Measurements from ENCODE around the gene PXN. TPM values are rescaled to one million over a fixed set of nuclear protein-coding genes. Genes with fewer than 3 reads are reported as not detected.

PXN gene
- 100 to 1,000 TPM; 213 to 220 TPM for total RNA-seq

GRCh38 chr12:120265473-120266179 lies at the start of gene PXN:
PXN (minus strand) TSS chr12:120265730; CDS start chr12:120265629, 101 bp downstream.

DNA sequence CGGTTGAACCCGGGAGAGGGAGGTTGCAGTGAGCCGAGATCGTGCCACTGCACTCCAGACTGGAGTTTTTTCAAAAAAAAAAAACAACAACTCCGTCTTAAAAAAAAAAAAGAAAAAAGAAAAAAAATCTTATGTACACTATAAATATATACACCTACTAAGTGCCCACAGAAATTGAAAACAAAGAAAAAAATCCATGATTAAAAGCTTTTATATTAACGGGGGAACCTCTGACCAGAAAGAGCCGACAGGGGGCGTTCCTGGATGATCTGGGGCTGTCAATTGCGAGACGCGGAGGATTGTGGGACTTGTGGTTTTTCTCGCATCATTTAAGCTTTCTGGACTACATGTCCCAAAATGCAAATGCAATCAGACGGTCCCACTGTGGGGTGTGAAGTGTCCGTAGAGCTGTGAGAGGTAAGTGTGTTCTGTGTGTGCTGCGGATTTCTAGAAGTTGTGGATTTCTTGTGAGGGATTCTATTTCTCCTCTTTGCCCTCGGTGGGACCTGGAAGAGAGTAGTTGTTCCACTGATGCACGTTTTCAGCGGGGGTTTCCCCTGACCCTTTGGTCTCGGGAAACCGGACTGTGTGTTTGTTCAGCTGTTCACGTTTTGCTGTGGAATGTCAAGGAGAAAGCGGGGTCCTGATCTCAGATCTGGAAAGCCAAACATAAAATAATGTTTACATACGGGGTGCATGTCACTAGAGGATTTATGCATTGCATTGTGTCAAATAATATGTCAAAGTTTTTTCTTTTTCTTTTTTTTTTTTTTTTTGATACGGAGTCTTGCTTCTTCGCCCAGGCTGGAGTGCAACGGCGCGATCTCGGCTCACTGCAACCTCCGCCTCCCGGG lies 36.7 kb upstream of the PXN start, which contains the start of gene SIRT4:
SIRT4 (plus strand) TSS at position 360 of the 854 bp plus-strand sequence. CDS start 1,241 bp downstream, outside the sequence.

DNA sequence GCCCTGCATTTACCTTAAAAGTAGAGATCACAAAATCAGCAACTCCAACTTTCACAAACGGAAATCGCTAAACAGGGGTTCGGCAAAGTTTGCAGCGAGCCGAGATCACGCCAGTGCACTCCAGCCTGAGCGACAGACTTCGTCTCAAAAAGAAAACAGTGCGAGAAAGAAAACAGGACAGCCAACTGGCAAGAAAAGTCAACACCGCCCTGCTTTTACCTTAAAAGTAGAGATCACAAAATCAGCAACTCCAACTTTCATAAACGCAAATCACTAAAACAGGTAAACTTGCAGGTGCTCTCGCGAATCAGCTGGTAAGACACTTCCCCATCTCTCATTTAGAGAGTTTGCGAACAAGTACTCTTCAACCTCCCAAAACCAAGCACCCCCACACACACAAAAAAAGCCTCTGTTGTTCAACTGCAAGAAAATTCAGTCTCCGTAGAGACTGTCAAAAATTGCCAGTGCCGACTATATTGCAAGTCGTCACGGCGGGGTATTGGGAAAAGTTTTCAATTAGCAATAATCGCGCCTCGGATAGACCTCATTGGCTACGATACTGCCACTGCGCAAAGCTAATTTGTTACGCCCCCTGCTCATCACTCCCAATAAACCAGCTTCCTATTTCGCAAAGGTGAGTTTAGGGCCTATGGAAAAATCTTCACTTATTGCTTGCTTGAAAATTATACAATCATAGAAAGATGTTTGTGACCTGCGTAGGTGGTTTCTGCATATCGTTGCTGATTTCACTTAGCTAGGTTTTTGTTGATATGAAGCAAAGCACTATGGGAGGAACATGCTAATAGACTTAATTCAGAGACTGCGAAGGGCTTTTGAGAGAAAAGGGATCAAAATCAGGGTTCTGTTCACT lies 27.4 kb upstream of the PXN start, which contains the start of gene RNU4-1:
RNU4-1 (minus strand) TSS at position 577 of the 871 bp plus-strand sequence.

DNA sequence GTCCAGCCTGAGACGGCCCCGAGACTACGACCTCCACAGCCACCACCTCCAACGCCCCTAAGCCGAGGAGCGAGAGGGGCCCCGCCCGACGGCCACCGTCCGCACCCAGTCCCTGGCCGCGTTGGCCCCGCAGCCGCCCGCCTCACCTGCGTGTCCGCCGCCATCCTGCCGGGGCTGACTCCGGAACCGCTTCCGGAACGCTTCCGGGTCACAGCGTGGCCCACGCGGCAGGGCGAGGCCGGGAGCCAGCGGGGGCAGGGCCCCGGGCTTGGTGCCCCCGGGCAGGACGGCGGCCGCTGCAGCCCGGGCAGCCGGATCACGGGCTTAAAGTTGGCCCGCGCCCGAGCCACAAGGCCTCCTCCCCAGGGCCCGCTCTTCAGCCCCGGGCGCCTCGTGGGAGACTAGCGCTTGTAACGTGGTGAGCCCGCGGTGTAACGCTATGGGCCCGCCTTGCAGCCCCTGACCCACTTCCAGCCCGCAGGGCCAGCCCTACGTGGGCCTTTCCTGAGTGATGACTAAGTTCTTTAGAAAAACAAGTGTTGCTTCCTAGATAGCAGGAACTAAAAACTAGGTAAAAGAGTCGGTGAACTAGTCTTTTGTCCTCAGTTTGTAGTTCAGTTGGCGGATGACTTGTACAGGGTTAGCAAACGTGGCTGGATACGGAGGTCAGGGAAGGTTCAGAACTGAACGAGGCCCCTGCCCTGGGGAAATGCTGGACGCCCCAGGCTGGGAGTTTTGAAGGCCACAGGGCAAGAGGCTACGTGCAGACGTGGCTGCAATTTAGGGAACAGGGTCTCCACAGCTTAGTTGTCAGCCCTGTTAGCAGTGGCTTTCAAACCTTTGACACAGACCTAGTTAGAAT lies 70.8 kb downstream of the PXN start, which contains the start of gene GCN1:
GCN1 (minus strand) TSS at position 182 of the 862 bp plus-strand sequence; CDS start at position 164, 18 bp downstream.

Other genes with a start within 250 kb of the PXN start
- gene RAB35, start 149.0 kb downstream of the PXN start, total RNA-seq: 10 to 100 TPM; 68.7 to 76.7 TPM
- 10 to 100 TPM; 73.6 to 90.8 TPM for gene GCN1, start 71.0 kb downstream of the PXN start, total RNA-seq
- 1,000 to 10,000 TPM; 2,504 to 2,739 TPM for gene RPLP0, start 64.6 kb downstream of the PXN start, total RNA-seq
- 1,000 to 10,000 TPM; 4,740 to 5,284 TPM for gene RNU4-2, start 26.2 kb upstream of the PXN start, total RNA-seq
- gene RNU4-1, start 27.5 kb upstream of the PXN start, total RNA-seq: 1,000 to 10,000 TPM; 1,844 to 2,200 TPM
- gene SIRT4, start 36.6 kb upstream of the PXN start, total RNA-seq: 1 to 10 TPM; 1.5 to 1.6 TPM
- gene PLA2G1B, start 62.0 kb upstream of the PXN start, total RNA-seq: not detected
- gene MSI1, start 103.4 kb upstream of the PXN start, total RNA-seq: not detected
- gene COX6A1, start 172.4 kb upstream of the PXN start, total RNA-seq: 100 to 1,000 TPM; 251 to 266 TPM
- 10 to 100 TPM; 24.4 to 27.2 TPM for gene TRIAP1, start 180.7 kb upstream of the PXN start, total RNA-seq
- gene GATC, start 180.7 kb upstream of the PXN start, total RNA-seq: 10 to 100 TPM; 27.0 to 31.4 TPM
- gene SRSF9, start 204.0 kb upstream of the PXN start, total RNA-seq: 100 to 1,000 TPM; 152 to 155 TPM
- 100 to 1,000 TPM; 230 to 234 TPM for gene DYNLL1, start 230.4 kb upstream of the PXN start, total RNA-seq